Measurements from ENCODE around the gene PRKN. TPM values are rescaled to one million over a fixed set of nuclear protein-coding genes. Genes with fewer than 3 reads are reported as not detected.

The PRKN gene
- total RNA-seq, 4 donors from 2014 or later = 5.2 to 121 (median 6.9) TPM

DNA sequence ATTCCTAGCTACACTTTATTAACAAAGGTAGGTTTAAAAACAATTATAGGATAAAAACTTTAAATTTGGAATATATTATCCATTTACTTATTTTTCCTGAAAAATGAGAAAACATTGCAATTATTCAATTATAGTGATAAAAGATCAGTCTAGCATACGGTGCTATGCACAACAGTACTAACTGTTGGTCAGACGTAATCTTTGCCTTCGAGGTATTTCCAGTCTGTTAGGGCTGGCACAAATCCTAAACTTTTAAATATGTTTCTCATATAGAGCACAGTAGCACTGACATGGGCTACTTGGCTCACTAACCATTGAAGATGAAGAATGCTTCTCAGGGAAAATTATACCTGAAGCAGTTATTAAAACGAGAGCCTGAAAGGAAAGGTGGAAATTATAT is 214.8 kb downstream of the PRKN start:
- no peak for DNase-seq
- peaks cover 0 to 4% of the 10 kb centered on the region in 2 donors for H3K4me1 ChIP-seq
- no peaks in the 10 kb centered on the region for H3K36me3 ChIP-seq
- H3K27ac ChIP-seq = no peak overlapping the region
- H3K9me3 ChIP-seq = no peaks in the 10 kb centered on the region
- no peaks in the 10 kb centered on the region for H3K27me3 ChIP-seq
- intact Hi-C loops (cut with DNase I) = no loop called here
- TF ChIP-seq, protein P1, sequence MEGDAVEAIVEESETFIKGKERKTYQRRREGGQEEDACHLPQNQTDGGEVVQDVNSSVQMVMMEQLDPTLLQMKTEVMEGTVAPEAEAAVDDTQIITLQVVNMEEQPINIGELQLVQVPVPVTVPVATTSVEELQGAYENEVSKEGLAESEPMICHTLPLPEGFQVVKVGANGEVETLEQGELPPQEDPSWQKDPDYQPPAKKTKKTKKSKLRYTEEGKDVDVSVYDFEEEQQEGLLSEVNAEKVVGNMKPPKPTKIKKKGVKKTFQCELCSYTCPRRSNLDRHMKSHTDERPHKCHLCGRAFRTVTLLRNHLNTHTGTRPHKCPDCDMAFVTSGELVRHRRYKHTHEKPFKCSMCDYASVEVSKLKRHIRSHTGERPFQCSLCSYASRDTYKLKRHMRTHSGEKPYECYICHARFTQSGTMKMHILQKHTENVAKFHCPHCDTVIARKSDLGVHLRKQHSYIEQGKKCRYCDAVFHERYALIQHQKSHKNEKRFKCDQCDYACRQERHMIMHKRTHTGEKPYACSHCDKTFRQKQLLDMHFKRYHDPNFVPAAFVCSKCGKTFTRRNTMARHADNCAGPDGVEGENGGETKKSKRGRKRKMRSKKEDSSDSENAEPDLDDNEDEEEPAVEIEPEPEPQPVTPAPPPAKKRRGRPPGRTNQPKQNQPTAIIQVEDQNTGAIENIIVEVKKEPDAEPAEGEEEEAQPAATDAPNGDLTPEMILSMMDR (IDR thresholded peaks at IDR 0.05) = no peak
- no peak for TF ChIP-seq POLR2A (IDR thresholded peaks at IDR 0.05)
- no peak overlapping the region for H3K4me3 ChIP-seq (replicated peaks in 1 of 3)
- 79 to 87% methylated on average over 4 of the region's 4 CpGs for WGBS, 2 donors

DNA sequence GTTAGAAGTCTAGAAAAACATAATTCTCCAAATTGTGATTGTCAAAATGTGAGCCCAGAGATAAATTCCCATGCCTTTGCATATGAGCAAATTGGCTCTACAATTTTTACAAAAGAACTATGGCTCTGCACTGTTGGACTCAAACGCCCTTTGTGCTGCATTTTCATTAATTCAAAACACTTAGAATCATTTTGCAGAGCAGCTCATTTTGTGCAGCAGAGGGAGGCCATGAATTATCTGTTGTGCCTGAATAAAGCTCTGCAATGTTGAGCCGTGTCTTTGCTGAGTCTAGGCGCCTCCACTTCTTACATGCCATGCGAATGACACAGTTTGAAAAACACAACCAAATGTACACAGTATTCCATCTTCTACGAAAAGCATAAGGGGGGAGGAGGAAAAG is 230.2 kb downstream of the PRKN start:
- Histone ChIP-seq H3K4me3 (replicated peaks in 1 of 3) (no peak overlapping the region), H3K27ac (no peak overlapping the region), H3K27me3 (no peaks in the 10 kb centered on the region), H3K4me1 (no peaks in the 10 kb centered on the region), H3K36me3 (no peaks in the 10 kb centered on the region), H3K9me3 (no peaks in the 10 kb centered on the region)
- 65 to 71% methylated on average over 5 of the region's 5 CpGs for WGBS, 2 donors
- TF ChIP-seq, protein P1 (IDR thresholded peaks at IDR 0.05) = no peak
- TF ChIP-seq POLR2A (IDR thresholded peaks at IDR 0.05) = no peak
- intact Hi-C loops (cut with DNase I) = no loop called here
- DNase-seq = no peak

DNA sequence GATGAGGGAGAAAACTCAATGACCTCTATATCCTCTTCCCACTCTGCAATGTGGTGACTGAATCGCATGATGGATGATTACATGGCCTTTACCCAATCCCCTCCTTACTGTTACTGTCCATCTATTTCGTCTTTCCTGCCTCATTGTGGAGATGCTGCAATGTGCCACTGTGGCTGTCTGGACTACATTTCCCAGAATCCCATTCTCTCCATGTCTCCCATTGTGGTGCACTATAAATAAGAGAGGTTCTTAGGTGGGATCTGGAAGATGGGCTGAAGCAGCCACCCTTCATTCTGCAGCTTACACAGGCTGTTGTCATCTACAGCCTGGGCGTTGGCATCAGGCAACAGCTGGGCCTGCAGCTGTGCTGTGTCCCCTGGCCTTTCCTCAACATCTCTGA is 233.6 kb downstream of the PRKN start:
- H3K9me3 ChIP-seq = no peaks in the 10 kb centered on the region
- H3K36me3 ChIP-seq = no peaks in the 10 kb centered on the region
- WGBS, 2 donors = 93 to 95% methylated on average over 3 of the region's 3 CpGs
- intact Hi-C loops (cut with DNase I) = no loop called here
- no peaks in the 10 kb centered on the region for H3K4me1 ChIP-seq
- no peak overlapping the region for H3K27ac ChIP-seq
- H3K4me3 ChIP-seq (replicated peaks in 1 of 3) = no peak overlapping the region
- H3K27me3 ChIP-seq = no peaks in the 10 kb centered on the region
- TF ChIP-seq, protein P1 (IDR thresholded peaks at IDR 0.05) = no peak
- no peak for TF ChIP-seq POLR2A (IDR thresholded peaks at IDR 0.05)
- no peak for DNase-seq

DNA sequence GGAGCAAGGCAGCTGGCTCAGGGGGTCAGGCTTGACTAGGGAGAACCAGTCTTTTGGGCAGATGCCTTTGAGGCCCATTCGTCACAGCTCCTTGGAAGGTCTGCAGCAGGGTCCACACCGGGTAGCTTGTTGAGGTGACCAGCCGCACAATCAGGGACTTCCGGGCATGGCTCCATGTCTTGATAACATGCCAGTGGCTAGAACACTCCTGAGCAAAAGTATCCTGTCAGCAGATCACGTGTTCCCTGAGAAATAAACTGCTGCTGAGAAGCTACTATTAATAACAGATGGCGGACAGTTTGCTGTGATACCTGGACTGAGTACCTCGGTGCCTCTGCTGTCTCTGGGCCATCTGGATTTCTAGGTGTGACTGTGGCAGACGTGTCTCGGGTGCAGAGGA is 235.9 kb downstream of the PRKN start:
- TF ChIP-seq POLR2A (IDR thresholded peaks at IDR 0.05) = no peak
- TF ChIP-seq, protein P1 (IDR thresholded peaks at IDR 0.05) = no peak
- H3K4me1 ChIP-seq = no peaks in the 10 kb centered on the region
- DNase-seq = no peak
- intact Hi-C loops (cut with DNase I) = no loop called here
- H3K27ac ChIP-seq = no peak overlapping the region
- no peaks in the 10 kb centered on the region for H3K36me3 ChIP-seq
- no peaks in the 10 kb centered on the region for H3K9me3 ChIP-seq
- WGBS, 2 donors = 89 to 90% methylated on average over 9 of the region's 9 CpGs
- H3K4me3 ChIP-seq (replicated peaks in 1 of 3) = no peak overlapping the region
- no peaks in the 10 kb centered on the region for H3K27me3 ChIP-seq

DNA sequence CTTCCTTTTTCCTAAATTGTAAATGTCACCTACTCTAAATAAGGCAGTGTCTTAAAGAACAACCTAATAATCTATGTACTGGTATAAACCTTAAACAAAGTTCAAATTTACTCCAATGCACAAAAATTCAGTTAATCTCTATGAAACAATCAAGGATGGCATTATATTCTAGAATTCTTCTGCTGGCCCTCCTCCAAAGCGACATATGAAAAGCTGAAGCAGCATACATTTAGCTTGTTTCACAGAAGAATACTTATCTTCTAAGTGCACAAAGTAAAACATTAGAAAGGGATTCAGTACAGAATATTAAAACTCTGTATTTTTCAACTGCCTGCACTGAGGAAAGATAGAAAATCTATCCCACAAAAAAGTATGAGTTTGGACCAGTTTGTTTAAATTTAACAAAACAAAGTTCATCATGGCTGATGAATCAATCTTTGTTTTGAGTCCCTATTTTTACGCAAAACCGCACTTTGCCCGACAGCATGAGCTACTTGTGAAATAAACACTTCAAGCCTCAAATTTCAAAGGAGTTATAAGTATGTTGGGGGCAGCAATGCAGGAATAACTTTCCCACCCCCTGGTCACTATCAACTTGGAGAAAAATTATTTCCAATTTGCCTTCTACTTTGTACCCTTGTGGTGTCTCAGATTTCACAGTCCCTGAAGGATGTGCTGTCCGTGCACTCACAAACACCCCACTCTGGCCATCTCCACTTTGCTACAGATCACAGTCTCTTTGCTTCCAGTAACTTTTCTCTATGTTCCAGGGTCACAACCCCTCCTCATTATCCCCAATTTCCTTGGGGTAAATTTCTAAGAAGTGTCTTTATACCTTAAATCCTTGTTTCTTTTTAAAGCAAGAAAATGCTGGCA is 238.2 kb downstream of the PRKN start:
- Histone ChIP-seq H3K27ac (no peak overlapping the region), H3K27me3 (no peaks in the 10 kb centered on the region), H3K36me3 (no peaks in the 10 kb centered on the region), H3K9me3 (no peaks in the 10 kb centered on the region), H3K4me1 (no peaks in the 10 kb centered on the region), H3K4me3 (replicated peaks in 1 of 3) (no peak overlapping the region)
- intact Hi-C loops (cut with DNase I) = no loop called here
- no peak for TF ChIP-seq POLR2A (IDR thresholded peaks at IDR 0.05)
- TF ChIP-seq, protein P1 (IDR thresholded peaks at IDR 0.05) = no peak
- 87 to 93% methylated on average over 5 of the region's 5 CpGs for WGBS, 2 donors
- DNase-seq = no peak

Data from thyroid gland (tissue), 4 donors.